Stimulated activated CD4-positive, alpha-beta T cell treated with anti-CD3 and anti-CD28 coated beads, TNF-alpha, amount 100 ng/mL, for 48 hours (primary cell): ENCODE results near the gene PRUNE2.

Experiments used
- DNase-seq, 3 donors: peaks; one replicate each; pipeline ENCODE4 v3.0.0-alpha.2; 2020; ENCODE audit warnings: low read depth in 3 of 3

The PRUNE2 gene

DNA sequence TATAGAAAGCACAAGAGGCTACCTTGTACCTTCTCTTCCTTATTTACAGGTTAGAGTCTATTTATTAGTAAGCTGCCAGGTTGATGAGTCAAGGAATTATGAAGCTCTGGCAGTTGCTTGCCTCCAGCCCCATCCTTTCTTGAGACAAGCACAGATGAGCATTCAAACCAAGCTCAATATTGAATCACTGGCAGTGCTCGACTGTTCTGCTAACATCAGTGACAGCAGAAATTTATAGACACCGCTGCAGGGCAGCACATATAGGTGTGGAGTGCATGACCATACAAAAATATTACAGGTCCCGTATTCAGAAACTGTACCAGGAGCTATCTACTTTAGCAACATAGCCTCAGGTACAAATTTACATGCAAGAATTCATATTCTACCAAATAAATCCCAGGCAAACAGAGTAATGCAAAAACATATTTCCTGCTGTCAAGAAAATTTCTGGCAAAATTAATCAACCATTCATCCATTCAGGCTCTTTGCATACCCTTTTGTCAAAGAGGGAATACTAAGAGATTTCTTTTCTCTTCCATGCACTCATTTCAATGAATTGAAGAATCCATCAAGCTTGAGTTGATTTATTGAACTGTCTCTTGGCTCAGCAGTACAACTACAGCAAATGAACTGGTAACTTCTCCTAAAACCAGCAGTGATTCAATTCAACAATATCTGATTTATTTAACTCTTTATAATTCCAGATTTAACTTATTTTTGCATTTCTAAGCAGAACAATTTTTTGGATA lies 168.6 kb downstream of the PRUNE2 start:
- DNase-seq = no peak

DNA sequence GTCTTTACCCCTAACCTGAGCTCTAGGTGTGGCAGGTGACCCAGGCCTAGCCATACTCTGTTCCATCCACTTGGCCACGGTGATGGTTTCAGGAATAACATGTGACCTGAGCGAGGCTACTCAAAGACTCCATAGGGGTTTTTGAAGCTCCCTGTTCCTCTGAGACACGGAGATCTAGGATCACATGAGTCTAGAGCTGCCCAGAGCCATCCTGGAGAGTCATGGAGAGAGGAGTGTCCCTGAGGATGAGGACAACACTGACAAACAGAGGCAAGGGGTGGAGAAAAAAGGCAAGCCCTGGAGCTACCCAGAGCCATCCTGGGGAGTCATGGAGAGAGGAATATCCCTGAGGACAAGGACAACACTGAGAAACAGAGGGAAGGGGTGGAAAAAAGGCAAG lies 171.2 kb downstream of the PRUNE2 start:
- no peak for DNase-seq

DNA sequence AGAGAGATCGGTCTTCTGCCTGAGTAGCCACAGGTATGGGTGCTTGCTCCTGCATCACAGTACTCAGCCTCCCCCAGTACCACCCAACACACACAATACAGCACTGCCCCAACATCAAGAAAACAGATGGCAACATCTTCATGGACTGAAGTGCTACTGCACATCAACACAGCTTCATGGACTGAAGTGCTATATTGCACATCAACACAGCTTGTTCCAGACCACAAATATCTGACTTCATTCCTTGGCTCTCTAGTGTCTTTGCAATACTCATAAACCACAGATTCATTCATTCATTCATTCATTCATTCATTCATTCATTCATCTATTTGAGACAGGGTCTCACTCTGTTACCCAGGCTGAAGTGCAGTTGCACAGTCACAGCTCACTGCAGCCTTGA lies 172.8 kb downstream of the PRUNE2 start:
- no peak for DNase-seq

DNA sequence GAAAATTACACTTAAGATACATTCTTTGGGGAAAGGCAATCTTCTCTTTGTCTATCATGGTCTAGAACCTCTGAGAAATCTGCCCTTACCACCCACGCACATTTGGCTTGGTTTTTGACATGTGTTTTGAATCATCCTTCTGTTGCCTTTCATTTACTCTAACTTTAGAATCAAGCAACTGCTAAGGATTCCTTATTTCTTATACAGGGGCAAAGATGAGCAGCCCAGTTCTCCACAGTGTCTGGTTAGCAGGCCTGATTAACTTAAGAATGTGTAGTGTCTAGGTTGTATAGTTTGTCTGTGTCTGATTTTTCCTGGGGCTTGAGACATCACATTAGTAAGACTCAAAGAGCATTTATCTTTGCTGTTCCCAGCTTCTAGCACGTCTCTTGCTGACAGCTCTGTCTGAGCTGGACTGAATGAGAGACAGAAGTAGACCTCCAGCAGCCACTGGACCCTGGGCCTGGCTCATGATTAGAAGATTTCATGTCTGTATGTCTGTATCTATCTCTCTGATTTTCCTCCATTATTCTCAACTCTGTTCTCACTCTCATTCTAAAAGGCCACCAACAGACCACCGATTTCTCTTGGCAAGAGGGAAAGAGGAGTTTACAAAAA lies 173.5 kb downstream of the PRUNE2 start:
- no peak for DNase-seq

DNA sequence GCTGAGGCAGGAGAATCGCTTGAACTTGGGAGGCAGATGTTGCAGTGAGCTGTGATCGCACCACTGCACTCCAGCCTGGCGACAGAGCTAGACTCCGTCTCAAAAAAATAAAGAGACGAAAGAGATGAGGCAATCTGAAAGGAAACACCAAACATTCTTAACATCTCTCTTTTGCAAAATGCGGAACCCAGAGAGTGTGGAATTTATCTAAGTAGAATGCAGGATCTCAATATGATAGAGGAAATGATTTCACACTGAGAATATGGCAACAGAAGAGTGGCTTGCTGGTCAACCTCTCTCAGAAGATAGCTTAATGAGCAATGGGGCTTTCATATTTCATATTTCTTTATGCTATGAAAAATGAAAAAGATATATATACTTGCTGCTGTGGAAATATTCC lies 175.1 kb downstream of the PRUNE2 start:
- no peak for DNase-seq

DNA sequence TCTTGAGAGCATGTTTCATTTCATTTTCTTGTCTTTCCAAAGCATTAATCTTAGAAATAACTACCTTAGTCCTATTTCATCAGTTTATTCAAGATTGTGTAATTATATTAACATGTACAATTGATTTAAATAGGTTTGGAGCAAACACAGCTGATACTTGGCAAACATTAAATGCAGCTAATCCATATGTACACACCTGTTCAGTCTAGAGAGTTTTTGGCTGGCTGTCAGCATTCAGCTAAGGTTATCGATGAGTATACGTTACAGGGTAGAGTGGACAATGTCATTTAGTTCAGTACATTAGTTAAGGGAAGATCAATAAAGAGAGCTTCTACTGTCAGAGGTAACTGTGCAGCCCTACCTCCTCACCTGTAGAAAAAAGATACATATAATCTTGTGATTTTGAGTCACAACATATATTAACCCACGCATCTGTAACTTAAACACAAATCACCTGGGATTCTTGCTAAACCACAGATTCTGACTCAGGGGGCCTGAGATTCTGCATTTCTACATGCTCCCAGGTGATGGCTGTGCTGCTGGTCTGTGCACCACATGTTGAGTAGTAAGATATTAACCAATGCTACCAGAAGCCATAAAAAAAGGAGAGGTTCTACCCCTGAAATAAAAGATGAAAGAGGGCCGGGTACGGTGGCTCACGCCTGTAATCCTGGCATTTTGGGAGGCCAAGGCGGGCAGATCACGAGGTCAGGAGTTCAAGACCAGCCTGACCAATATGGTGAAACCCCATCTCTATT lies 175.8 kb downstream of the PRUNE2 start:
- no peak for DNase-seq

DNA sequence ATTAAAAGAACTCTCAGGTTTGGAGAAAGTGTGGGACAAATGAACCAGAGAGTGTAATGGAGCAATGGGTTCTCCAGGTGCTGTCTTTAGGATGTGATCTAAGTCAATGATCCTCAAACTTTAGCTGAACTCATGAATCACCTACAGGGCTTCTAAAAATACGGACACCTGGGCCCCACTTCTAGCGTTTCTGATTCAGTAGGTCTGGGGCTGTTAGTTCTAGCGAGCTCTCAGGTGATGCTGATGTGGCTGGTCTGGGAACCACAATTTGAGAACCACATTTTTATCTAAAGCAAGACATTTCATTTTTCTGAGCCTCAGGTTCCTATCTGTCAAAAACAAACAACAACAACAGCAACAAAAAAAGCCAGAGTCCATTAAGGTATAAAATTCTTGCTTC lies 176.8 kb downstream of the PRUNE2 start:
- DNase-seq = no peak

DNA sequence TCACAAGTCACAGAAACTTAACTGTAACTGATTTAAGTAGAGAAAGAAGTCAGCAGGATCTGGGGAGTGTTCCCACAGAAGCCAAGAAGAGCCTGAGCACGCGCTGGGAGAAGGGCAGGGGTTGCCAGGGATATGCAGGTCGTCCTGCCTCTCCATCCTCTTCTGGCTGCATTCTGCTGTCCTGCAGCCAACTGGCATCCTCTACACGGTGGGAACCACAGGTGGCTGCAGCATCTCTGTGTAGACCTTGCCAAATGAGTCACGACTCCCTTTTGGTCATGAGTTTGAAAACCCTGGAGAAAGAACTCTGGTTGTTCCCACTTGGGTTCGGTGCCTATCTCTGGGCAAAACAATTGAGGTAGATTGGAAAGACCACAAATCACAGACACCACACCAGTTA lies 180.0 kb downstream of the PRUNE2 start:
- DNase-seq = no peak

DNA sequence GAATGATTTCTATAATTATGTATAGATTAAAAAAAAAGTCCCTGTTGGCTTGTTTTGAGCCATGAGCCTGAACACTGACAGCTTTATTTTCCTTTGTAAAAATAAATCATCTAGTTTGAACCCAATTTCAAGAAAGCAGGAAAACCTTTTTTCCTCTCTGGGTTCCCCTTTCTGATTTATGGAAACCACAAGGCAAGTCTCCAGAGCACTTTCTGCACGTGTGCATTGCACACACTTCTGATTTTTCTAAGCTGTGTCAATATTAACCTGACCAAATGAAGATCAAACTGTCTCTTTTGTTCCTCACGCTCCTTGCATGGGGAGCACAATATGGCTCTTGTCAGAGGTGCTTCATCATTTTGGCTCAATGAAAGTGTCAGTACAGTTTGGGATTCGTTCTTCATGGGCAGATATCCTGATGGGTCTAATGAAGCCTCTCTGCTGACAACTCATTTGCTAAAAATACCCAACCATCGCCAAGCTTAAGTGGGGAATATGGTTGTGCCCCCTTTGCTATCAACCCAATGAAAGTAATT lies 180.8 kb downstream of the PRUNE2 start:
- no peak for DNase-seq

DNA sequence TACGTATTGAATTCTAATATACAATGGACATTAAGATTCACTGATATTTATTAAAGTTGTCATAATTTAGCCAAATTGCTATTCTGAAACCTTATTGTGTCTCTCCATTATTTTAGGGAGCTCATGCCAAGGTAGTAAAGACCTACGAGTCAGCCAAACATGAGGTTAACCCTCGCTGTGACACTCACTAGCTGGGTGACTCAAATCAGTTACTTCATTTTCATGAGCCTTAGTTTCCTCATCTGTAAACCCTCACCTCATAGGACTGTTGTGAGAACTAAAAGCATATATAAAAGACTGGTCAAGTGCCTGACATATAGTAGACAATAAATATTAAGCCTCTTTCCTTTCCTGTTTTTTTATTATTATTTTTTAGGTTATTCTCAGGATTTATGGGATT lies 185.7 kb downstream of the PRUNE2 start:
- no peak for DNase-seq

DNA sequence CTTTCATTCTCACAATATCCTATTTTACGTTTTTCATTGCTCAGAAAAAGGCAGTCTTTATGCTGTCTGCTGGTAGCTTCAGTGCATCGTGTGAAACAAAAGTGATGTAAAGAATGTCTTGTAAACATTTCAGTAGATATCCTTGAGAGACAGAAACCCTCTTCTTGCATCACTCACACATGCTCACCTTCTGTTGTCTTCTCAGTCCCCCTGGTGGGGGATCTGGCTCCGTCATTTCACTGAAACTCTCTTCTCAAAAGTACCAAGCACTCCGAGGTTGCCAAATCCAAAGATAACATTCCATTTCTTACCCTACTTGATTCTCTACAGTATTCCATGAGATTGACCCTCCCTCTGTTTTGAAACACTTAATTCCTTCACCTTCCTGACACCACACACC lies 187.7 kb downstream of the PRUNE2 start:
- DNase-seq = no peak

DNA sequence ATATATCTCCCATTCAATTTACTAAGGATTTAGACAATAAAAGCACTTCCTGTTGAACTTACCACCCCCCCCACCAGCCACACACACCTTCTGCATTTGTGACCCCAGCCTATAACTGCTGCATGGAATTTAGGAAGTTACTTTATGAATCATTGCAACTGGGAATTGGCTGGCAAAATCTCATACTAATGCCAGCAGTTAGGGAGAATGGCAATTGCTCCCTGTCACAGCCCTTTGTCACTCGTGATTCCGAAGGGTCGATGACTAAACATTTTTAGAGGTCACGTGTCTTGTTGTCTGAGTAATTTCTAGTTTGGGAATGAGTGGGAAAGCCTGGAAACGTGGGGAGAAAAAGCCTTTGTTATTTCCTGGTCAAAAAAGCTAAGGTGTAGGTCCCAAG lies 188.3 kb downstream of the PRUNE2 start:
- DNase-seq = no peak

DNA sequence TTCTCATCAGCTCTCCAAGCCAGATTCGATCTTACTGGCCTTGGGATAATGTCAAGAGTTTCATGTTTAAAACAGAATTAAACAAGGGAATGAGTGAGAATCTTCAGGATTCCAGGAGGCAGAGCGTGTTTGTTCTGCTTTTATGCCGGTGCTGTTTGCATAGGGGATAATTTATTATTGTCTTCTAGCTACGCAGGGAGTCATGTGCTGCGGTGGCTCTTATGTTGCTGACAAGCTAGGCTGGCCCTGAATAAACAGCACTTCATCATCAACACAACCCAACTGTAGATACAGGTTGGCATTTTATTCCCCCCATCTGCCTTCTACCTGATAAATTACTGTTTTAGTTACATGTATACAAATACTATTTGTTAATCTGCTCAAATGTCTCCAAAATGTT lies 188.7 kb downstream of the PRUNE2 start:
- DNase-seq = no peak

DNA sequence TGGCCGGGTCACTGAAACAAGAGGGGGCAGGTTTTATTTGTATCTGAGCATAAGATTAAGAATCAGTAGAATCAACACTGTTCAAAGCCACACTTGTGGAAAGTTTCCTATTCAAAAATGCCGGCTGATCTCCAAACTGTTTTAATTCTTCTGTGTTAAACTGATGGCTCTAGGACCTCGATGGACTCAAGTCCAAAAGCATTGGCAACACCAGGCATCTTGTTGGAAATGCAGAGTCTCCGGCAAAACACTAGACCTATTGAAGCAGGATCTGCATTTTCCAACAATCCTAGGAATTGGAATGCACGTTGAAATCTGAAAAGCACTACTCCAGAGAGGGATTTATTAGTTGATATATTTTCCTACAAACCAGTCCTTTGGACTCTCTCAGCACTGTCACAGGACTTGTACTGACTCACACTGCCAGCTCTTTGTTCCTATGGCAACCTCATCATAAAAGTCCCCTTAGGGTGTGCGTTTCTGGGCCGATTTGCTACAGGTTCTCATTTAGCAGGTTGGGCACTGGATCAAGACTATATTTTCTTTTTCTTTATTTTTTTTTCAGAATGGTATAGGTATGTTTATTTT lies 189.7 kb downstream of the PRUNE2 start:
- no peak for DNase-seq

DNA sequence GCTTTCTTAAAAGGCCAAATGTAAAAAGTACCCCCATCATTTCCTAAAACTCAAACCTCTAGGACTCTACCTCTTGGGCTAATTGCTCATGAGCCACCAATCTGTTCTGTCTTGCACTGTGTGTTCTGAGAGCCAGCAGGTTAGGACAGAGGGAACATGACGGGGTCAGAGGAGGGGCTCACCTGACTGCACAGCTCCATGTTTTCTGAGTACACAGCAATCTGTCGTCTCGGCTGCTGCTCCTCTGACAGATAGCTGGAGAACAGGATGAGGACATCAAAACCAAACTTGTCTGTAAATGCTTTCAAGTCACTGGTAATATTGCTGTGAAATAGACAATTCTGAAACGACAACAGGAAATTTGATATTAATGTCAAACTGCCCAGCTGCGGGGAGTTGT lies 192.5 kb downstream of the PRUNE2 start:
- DNase-seq = no peak

DNA sequence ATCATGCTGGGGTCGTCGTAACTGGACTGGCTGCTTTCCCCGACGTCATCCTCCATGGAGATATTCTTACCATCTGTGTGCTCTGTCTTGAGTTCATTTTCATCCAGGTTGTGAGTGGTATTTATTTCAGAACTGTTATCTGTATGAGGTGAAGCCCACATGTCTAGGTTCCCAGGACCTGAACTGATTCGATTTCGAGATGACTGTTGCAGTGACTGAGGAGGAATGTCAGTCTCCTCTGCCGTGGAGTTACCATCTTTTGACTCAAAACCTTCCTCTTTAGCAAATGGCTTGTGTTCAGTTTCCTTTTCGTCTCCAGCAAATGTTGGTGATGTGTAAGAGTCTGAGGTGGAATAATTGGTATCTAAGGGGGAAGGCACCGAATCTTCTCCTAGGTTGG lies 196.9 kb downstream of the PRUNE2 start:
- DNase-seq = no peak

DNA sequence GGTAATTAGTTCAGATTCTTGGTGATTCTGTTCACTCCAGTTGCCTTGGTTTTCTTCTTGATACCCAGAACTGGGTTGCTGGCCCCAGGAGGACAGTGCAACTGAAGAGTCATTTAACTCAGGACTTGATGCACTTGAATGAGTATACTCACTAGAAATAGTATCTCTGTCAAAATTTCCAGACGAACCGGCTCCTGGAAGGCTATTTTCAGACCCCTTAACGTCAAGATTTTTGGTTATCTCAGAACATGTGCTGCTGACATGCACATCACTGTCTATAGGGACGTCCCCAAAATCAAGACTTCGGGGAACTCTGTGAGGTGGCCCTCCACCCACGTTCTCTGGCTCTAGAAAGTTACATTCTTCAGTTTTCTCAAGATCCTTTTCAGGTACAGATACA lies 198.4 kb downstream of the PRUNE2 start:
- no peak for DNase-seq

DNA sequence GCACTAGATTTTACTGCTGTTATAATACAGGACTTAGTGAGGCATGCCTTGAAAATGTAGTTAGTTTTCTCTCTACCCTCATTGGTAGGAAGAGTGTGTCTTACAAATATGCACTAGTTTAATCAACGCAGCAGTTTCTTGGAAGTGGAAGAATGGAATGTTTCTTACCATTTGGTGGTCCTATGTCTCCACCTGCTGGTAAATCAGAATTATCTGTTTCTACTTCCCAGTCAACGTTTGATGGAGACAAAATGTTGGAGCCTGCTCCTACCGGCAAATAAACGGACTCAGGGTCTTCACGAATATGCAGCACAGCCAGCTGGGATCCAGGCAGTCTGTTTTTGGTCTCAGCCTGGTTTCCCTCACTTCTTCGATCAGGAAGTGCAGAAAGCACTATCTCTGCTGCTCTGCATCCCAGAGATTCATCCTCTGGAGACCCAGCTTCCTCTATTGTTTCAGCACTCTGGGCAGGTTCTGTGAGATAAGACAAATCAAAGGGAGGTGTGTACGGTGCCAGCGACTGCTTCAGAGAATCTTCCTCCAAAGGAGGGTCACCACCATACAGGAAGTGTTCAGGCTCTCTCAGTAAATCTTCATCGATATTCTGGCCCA lies 201.2 kb downstream of the PRUNE2 start:
- DNase-seq = no peak

DNA sequence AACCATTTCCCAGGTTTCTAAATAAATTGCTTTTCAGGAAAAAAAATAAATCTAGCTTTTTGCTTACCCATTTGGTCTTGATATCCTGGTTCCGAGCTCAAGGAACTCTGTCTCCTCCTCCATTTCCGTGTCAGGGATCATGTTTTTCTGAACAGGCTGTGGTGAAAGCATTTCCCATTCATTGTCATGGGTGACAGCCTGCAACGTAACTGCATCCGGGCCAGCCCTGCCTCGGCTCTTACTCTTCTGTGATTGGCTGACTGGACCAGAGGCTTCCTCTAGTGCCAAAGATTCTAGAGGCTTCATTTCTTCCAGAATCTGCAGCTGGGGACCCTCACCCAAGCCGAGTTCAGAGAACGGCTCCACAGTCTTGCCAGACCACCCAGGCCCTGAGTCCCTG lies 202.6 kb downstream of the PRUNE2 start:
- no peak for DNase-seq

DNA sequence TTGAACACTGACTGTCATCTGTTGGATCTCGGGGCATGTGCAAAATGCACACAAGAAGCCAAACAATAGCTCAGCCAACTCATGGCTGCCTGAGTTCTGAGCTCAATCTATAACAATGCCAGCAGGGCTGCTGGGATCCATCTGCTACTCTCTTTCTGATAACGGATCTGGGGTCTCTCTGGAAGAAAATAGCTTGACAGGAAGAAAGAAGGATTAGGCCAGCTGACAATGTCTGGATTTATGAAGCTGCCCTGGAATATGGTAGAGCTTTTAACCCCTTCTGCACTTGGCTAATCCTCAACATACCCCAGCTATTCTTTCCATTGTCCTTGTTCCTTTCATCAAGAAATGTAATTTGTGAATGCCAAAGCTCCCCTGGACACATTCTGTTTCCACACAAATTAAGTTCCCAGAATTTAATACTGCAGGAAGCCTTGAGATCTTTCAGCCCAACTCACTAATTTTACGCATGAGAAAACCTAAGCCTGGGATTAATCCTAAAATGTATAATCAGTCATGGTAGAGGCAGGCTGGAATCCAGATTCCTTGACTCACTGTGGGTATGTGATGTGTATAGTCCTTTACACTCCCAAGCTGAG lies 204.4 kb downstream of the PRUNE2 start:
- DNase-seq = no peak

DNA sequence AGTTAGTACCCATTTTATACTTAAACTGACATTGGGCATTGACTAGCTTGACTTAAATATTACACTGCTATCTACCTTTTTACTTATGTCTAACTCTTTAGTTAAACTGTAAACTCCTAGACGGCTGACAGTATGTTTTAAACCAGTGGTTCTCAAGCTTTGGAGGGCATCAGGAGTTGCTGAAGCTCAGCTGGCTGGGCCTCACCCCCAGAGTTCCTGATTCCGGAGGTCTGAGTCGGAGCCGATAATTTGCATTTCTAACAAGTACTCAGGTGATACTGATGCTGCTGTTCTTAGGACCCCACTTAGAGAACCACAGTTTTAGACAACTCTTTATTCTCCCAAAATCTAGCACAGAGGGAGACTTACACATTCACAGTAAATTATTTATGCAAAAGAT lies 205.0 kb downstream of the PRUNE2 start:
- DNase-seq = no peak

DNA sequence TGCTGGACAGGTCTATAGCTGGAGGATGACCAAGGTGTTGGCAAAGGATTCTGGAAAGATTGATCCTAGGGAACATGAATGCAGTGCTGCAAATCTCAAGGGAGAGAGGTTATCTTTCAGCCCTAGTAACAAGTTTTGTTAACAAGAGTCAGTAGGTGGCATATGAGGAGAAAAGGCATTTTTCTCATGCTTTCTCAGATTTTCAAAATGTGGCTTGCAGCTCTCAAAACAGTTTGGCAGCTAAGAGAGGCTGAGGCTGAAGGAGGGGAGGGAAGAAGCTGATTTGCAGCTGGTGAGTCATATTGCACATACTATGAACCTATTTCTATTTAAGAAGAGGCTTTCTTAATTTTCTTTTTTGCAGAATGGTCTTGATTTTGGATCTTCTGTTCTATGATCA lies 205.9 kb downstream of the PRUNE2 start:
- no peak for DNase-seq
